ENCODE data around the gene DTWD1. TPM values are rescaled to one million over a fixed set of nuclear protein-coding genes. Genes with fewer than 3 reads are reported as not detected.
A peak's percentile ranks its signal among the peaks of the same experiment; 100 is the strongest.
"Not testable (repeated sequence)": the region's sequence is repeated elsewhere in the genome, so short reads cannot be mapped to it uniquely, and the experiment has no call there.

Gene DTWD1, protein sequence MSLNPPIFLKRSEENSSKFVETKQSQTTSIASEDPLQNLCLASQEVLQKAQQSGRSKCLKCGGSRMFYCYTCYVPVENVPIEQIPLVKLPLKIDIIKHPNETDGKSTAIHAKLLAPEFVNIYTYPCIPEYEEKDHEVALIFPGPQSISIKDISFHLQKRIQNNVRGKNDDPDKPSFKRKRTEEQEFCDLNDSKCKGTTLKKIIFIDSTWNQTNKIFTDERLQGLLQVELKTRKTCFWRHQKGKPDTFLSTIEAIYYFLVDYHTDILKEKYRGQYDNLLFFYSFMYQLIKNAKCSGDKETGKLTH
- total RNA-seq = 10 to 100 TPM; 21.4 to 21.9 TPM

DNA sequence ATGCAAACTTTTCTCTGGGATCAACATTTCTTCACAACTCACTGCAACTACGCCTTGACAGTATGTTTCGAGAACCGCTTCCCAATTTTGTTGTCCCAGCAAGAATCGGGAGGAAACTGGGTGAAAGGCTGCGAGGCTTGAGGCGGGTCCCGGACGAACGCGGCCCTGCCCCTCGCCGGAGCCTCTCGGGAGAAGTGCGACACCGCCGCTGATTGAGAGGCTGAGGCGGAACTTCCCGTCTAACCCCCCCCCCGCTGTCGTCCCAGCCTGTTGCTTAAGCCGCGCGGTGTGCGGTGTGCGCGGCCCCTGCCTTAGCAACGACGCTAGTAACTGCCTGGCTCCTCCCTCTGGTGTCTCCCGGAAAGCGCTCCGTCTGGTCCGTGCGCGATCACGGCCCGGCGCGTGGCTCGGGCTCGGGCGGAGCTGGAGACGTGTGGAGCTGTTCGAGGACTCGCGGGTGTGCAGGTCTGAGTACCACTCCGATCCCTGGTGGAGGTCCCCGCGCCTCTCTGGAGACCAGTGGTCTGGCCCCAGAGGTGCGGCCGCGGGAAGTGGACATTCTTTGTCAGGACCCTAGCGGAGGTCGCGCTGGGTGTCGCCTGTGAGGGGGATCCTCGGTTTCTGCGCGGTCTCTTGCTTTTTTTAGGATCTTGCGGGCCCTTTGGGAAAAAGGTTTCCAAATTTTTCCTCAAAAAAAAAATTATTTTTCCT is at the start of gene DTWD1, which contains the start of gene FAM227B:
TSS of gene DTWD1 (plus strand) at position 391 of the 711 bp plus-strand sequence. CDS start 4,120 bp downstream, outside the sequence.
TSS of gene FAM227B (minus strand) at position 161 of the 711 bp plus-strand sequence. CDS start 5,647 bp downstream, outside the sequence.
- H3K4me3 Mint-ChIP-seq = peak within 1 kb of the TSS; percentile 89
- POLR2A ChIA-PET = interaction anchor here (0.6 to 1.5 kb wide), 2 partner anchors 8 to 465 kb away, joined by 3 read pairs; partner anchors contain the start of gene COPS2
- TF ChIP-seq CTCF (IDR thresholded peaks at IDR 0.05) = no peak
- DNase-seq = peak; percentile 94
- CTCF ChIA-PET = no interaction called here
- H3K27me3 Mint-ChIP-seq = no peaks in the 10 kb centered on the region
- intact Hi-C loops (cut with micrococcal nuclease) = no loop called here
- peak; percentile 98 for ATAC-seq
- H3K36me3 Mint-ChIP-seq (ENCODE audit: low read depth) = peaks cover 29% of the 10 kb centered on the region
- peaks cover 41% of the 10 kb centered on the region for H3K4me1 Mint-ChIP-seq (ENCODE audit: low read depth)
- peaks cover 9% of the 10 kb centered on the region for H3K9me3 Mint-ChIP-seq
- peak within 1 kb of the TSS; percentile 96 for H3K27ac Mint-ChIP-seq

GRCh38 chr15:49573421-49573820 is 47.4 kb upstream of the DTWD1 start:
- H3K4me3 Mint-ChIP-seq = no peak overlapping the region
- H3K36me3 Mint-ChIP-seq (ENCODE audit: low read depth) = peaks cover 35% of the 10 kb centered on the region
- no peaks in the 10 kb centered on the region for H3K27me3 Mint-ChIP-seq
- no peak for TF ChIP-seq CTCF (IDR thresholded peaks at IDR 0.05)
- POLR2A ChIA-PET = no interaction called here
- DNase-seq (no peak), ATAC-seq (no peak)
- H3K9me3 Mint-ChIP-seq = peaks cover 26% of the 10 kb centered on the region
- intact Hi-C loops (cut with micrococcal nuclease) = no loop called here
- H3K27ac Mint-ChIP-seq = no peak overlapping the region
- CTCF ChIA-PET = no interaction called here
- no peaks in the 10 kb centered on the region for H3K4me1 Mint-ChIP-seq (ENCODE audit: low read depth)

DNA sequence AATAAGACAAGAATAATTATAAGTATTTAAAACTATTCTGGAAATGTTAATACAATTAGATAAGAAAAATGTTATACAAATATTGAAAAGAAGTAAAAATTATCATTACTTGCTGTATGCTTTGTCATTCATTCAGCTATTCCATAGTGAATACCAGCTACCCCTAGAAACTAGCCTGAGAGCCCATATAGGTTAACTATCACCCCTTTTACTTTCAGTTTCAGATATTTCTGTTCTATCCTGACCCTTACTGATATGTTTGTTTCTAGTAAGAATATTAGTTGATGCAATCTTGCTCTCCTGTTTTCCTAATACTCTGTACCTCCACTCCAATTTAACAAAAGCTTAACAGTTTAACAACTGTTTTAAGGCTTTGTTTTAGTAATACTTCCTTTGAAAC is 31.8 kb upstream of the DTWD1 start:
- POLR2A ChIA-PET = interaction anchor here (0.7 kb wide), 1 partner anchor 1153 kb away, joined by 3 read pairs; no protein-coding TSS in a partner anchor
- H3K27ac Mint-ChIP-seq = no peak overlapping the region
- ATAC-seq (no peak), DNase-seq (no peak)
- peaks cover 5% of the 10 kb centered on the region for H3K4me1 Mint-ChIP-seq (ENCODE audit: low read depth)
- H3K36me3 Mint-ChIP-seq (ENCODE audit: low read depth) = peaks cover 22% of the 10 kb centered on the region
- CTCF ChIA-PET = no interaction called here
- H3K9me3 Mint-ChIP-seq = peaks cover 16% of the 10 kb centered on the region
- no peaks in the 10 kb centered on the region for H3K27me3 Mint-ChIP-seq
- TF ChIP-seq CTCF (IDR thresholded peaks at IDR 0.05) = no peak
- no peak overlapping the region for H3K4me3 Mint-ChIP-seq
- intact Hi-C loops (cut with micrococcal nuclease) = no loop called here

DNA sequence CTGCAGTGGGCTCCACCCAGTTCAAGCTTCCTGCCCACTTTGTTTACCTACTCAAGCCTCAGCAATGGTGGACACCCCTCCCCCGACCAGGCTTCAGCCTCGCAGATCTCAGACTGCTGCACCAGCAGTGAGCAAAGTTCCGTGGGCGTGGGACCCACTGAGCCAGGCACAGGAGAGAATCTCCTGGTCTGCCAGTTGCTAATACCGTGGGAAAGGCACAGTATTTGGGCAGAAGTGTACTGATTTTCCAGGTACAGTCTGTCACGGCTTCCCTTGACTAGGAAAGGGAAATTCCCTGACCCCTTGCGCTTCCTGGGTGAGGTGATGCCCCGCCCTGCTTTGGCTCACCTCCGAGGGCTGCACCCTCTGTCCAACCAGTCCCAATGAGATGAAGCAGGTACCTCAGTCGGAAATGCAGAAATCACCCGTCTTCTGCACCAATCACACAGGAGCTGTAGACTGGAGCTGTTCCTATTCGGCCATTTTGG is 28.0 kb upstream of the DTWD1 start:
- intact Hi-C loops (cut with micrococcal nuclease); H3K27me3 Mint-ChIP-seq; H3K4me3 Mint-ChIP-seq; POLR2A ChIA-PET; ATAC-seq; H3K27ac Mint-ChIP-seq; DNase-seq; H3K4me1 Mint-ChIP-seq (ENCODE audit: low read depth); CTCF ChIA-PET: not testable (repeated sequence)
- H3K9me3 Mint-ChIP-seq = peaks cover 32% of the 10 kb centered on the region
- peaks cover 24% of the 10 kb centered on the region for H3K36me3 Mint-ChIP-seq (ENCODE audit: low read depth)

GRCh38 chr15:49604625-49605409 is 16.0 kb upstream of the DTWD1 start:
- intact Hi-C loops (cut with micrococcal nuclease) = no loop called here
- no peak for TF ChIP-seq CTCF (IDR thresholded peaks at IDR 0.05)
- Mint-ChIP-seq H3K27ac (no peak overlapping the region), H3K4me3 (no peak overlapping the region), H3K36me3 (ENCODE audit: low read depth) (peaks cover 33% of the 10 kb centered on the region), H3K27me3 (no peaks in the 10 kb centered on the region), H3K4me1 (ENCODE audit: low read depth) (no peaks in the 10 kb centered on the region), H3K9me3 (peaks cover 26% of the 10 kb centered on the region)
- ChIA-PET POLR2A (no interaction called here), CTCF (no interaction called here)
- ATAC-seq (no peak), DNase-seq (no peak)

All from activated CD8-positive, alpha-beta T cell treated with anti-CD3 and anti-CD28 coated beads for 36 hours (primary cell).